Left lung (tissue), 10 donors: Measurements from ENCODE around the gene TSN. TPM values are rescaled to one million over a fixed set of nuclear protein-coding genes. Genes with fewer than 3 reads are reported as not detected.

Experiments
- ATAC-seq: fragments of 200-7000 bp; cut with Tn5 transposase; one replicate; pipeline ENCODE4 v1.9.1; 2020; ENCODE audit warnings: moderate library complexity
- DNase-seq, 4 donors: peaks; one replicate each; pipeline ENCODE4 v3.0.0-alpha.2; 2013 to 2020
- H3K27ac ChIP-seq, 2 donors: fragments of 200-600 bp; sonication (generic) in 1 of 2; one replicate each; pipeline versions ENCODE4 v1.5.0 to v1.8.0; 2020 to 2021
- H3K27me3 ChIP-seq, 2 donors: fragments of 200-600 bp; sonication (generic) in 1 of 2; one replicate each; pipeline versions ENCODE4 v1.5.0 to v1.8.0; 2020 to 2021
- H3K36me3 ChIP-seq, 2 donors: fragments of 200-600 bp; sonication (generic) in 1 of 2; one replicate each; pipeline versions ENCODE4 v1.5.0 to v1.8.0; 2020 to 2021
- H3K4me1 ChIP-seq, 2 donors: fragments of 200-600 bp; one replicate each; pipeline ENCODE4 v1.8.0; 2021
- H3K4me3 ChIP-seq, 2 donors: fragments of 200-600 bp; sonication (generic) in 1 of 2; one replicate each; pipeline versions ENCODE4 v1.5.0 to v1.8.0; 2020 to 2021; ENCODE audit warnings: mild to moderate bottlenecking in 1 of 2
- H3K9me3 ChIP-seq, 2 donors: fragments of 200-600 bp; sonication (generic) in 1 of 2; one replicate each; pipeline versions ENCODE4 v1.5.0 to v1.8.0; 2020 to 2021
- intact Hi-C, 2 donors: fragments of 100-400 bp; cut with DNase I; formaldehyde crosslinking; loops; one replicate each; pipeline versions ENCODE4 v1.11.2 to v1.14.2; 2022
- polyA plus RNA-seq, 6 donors: library from polyadenylated mRNA; unstranded; fragments of 120-200 nt; gene quantifications; one replicate each; pipeline ENCODE4 v1.2.1, GENCODE V29; 2013; ENCODE audit not compliant: insufficient read length in 6 of 6
- total RNA-seq, 2 donors: library from RNA; stranded (reverse); fragmentation: NEBNext Ultra II Directional; extraction: Animal tissue kit (Norgen Biotek cat#: 25700); gene quantifications; one replicate each; pipeline ENCODE4 v1.2.1, GENCODE V29; 2021
- TF ChIP-seq, protein P1 (sequence below), 2 donors: fragments of 200-600 bp; sonication (generic) in 1 of 2; IDR thresholded peaks; one replicate each; pipeline versions ENCODE4 v1.5.0 to v1.8.0; 2021; ENCODE audit warnings: antibody characterized with exemption in 2 of 2
- donor health status: DM: no; HTN: yes; CAD: no.
- donor health status: DM: no; HTN: no; CAD: no.

The TSN gene
- total and polyA plus RNA-seq, 8 donors: 51.3 to 94.3 (median 86.4) TPM

DNA sequence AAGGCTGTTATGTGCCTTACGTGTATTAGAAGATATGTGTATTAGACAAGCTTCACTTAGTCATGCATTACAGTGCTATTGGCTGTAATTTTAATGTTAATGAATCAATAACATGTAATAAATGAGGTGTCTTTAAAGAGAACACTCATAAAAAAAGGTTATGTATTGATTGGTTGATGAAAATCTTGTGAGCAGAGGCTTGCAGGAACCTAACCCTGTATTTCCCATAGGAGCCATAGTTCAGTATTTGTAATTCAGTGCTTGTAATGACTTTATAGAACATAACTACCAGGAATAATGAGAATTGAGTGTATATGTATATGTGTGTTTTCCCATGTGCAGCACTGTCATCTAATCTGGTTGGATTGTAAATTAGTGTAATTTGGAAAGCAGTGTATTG is 33.2 kb downstream of the TSN start:
- ATAC-seq: no peak

DNA sequence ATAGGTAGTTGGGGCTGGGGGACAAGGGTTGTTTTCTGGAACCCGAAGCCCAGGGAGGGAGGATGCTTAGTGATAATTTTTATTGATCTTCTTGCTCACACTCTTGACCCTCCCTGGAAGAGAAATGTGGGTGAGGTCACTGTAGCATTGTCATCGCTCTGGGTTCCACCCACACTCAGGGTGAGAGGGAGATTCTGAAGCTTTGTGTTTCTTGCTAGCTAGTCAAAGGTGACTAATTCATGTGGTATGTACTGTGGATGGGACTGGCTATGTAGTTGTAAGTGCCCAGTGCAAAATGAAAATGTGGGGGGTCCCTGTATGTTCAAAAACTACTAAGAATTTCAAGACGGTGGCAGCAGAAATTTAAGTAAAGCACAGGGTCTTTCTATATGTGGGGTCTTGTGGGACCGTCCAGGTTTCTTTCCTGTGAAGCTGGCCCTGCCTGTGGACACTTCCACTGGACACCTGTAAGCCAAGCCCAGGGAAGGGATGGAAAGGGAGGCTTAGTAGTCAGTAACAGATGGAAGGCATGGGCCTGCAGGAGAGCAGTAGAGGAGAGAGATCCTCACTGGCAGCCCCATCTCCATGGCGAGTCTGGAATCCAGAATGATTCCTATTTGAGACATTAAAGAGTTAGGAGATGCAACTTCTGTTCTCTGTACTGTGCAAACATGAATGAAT is 35.0 kb downstream of the TSN start:
- TF ChIP-seq, protein P1, sequence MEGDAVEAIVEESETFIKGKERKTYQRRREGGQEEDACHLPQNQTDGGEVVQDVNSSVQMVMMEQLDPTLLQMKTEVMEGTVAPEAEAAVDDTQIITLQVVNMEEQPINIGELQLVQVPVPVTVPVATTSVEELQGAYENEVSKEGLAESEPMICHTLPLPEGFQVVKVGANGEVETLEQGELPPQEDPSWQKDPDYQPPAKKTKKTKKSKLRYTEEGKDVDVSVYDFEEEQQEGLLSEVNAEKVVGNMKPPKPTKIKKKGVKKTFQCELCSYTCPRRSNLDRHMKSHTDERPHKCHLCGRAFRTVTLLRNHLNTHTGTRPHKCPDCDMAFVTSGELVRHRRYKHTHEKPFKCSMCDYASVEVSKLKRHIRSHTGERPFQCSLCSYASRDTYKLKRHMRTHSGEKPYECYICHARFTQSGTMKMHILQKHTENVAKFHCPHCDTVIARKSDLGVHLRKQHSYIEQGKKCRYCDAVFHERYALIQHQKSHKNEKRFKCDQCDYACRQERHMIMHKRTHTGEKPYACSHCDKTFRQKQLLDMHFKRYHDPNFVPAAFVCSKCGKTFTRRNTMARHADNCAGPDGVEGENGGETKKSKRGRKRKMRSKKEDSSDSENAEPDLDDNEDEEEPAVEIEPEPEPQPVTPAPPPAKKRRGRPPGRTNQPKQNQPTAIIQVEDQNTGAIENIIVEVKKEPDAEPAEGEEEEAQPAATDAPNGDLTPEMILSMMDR (IDR thresholded peaks at IDR 0.05): no peak
- peaks cover 0 to 4% of the 10 kb centered on the region in 2 donors for H3K9me3 ChIP-seq
- no peak for DNase-seq
- no peaks in the 10 kb centered on the region for H3K36me3 ChIP-seq
- no peak overlapping the region for H3K27ac ChIP-seq
- intact Hi-C loops: no loop called here
- peaks cover 0 to 7% of the 10 kb centered on the region in 2 donors for H3K27me3 ChIP-seq
- H3K4me3 ChIP-seq: no peak overlapping the region
- no peaks in the 10 kb centered on the region for H3K4me1 ChIP-seq
- ATAC-seq: peak; percentile 88

More for the DNA sequence above, 33.2 kb downstream of the TSN start:
- peaks cover 0 to 4% of the 10 kb centered on the region in 2 donors for H3K9me3 ChIP-seq
- TF ChIP-seq, protein P1 (IDR thresholded peaks at IDR 0.05): no peak
- no peak overlapping the region for H3K27ac ChIP-seq
- DNase-seq: no peak
- H3K27me3 ChIP-seq: peaks cover 0 to 7% of the 10 kb centered on the region in 2 donors
- no peaks in the 10 kb centered on the region for H3K4me1 ChIP-seq
- no peak overlapping the region for H3K4me3 ChIP-seq
- no peaks in the 10 kb centered on the region for H3K36me3 ChIP-seq
- intact Hi-C loops: no loop called here

DNA sequence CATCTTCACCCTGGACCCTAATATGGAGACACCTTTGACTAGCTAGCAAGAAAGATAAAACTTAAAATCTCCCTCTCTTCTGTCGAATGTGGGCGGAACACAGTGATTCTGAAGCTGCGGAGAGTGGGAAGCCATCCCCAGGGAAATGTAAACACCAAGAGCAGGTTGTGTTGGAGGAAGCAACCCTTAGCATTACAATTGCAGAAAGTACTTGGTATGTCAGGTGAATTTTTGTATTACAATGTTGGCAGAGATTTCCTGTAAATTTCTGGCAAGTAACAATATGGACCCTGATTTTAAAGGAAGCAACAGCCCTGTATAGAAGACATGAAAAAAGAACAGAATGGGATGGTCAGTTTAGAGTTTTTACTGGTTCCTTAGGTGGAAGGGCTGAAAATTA is 35.8 kb downstream of the TSN start:
- peaks cover 0 to 4% of the 10 kb centered on the region in 2 donors for H3K9me3 ChIP-seq
- peaks cover 0 to 1% of the 10 kb centered on the region in 2 donors for H3K27me3 ChIP-seq
- ATAC-seq (no peak), DNase-seq (no peak)
- no peaks in the 10 kb centered on the region for H3K4me1 ChIP-seq
- TF ChIP-seq, protein P1 (IDR thresholded peaks at IDR 0.05): no peak
- no peak overlapping the region for H3K4me3 ChIP-seq
- H3K27ac ChIP-seq: no peak overlapping the region
- H3K36me3 ChIP-seq: no peaks in the 10 kb centered on the region
- intact Hi-C loops: no loop called here

DNA sequence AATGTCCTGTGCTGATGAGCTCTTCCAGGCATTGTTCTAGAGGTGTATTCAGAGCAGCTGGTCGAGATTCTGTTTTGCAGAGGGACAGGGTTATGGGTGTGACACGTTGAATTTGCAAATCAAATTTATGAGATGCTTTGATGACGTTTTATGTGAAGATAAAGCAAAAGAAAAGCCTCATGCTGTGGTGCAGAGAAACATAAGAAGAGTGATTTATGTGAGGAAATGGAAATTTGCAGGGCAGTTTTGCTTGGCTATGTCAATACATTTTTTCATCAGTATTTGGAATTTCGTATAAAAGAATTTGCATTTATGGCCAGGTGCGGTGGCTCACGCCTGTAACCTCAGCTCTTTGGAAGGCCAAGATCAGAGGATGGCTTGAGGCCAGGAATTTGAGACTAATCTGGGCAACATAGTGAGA is 36.4 kb downstream of the TSN start:
- TF ChIP-seq, protein P1 (IDR thresholded peaks at IDR 0.05): no peak
- Histone ChIP-seq H3K36me3 (no peaks in the 10 kb centered on the region), H3K4me3 (no peak overlapping the region), H3K4me1 (no peaks in the 10 kb centered on the region), H3K9me3 (peaks cover 0 to 4% of the 10 kb centered on the region in 2 donors), H3K27me3 (no peaks in the 10 kb centered on the region), H3K27ac (no peak overlapping the region)
- ATAC-seq: no peak
- intact Hi-C loops: no loop called here
- DNase-seq: no peak

DNA sequence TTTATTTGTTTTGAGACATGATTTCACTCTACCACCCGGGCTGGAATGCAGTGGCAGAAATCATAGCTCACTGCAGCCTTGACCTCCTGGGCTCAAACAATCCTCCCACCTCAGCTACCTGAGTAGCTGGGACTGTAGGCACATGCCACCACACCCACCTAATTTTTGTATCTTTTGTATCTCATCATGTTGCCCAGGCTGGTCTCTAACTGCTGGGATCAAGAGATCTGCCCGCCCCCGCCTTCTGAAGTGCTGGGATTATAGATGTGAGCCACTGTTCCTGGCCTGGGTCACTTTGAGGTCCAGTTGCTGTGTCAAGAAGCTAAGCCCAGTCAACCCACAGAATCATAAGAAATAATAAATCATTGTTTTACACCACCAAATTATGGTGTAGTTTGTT is 38.4 kb downstream of the TSN start:
- no peak for ATAC-seq
- intact Hi-C loops: no loop called here
- TF ChIP-seq, protein P1 (IDR thresholded peaks at IDR 0.05): no peak
- DNase-seq: no peak
- Histone ChIP-seq H3K9me3 (peaks cover 0 to under 1% of the 10 kb centered on the region in 2 donors), H3K36me3 (no peaks in the 10 kb centered on the region), H3K4me1 (no peaks in the 10 kb centered on the region), H3K27me3 (no peaks in the 10 kb centered on the region), H3K27ac (no peak overlapping the region), H3K4me3 (no peak overlapping the region)
